Measurements from ENCODE around the gene PLXNC1.
A peak's percentile ranks its signal among the peaks of the same experiment; 100 is the strongest.

PLXNC1 gene

GRCh38 chr12:94143951-94144350 lies 4.4 kb upstream of the PLXNC1 start:
- H3K9me3 ChIP-seq (ENCODE audit: severe bottlenecking), result no peaks in the 10 kb centered on the region
- H3K27ac ChIP-seq, result no peak overlapping the region
- no peak overlapping the region for H3K4me3 ChIP-seq (ENCODE audit: low read depth, low read length)
- no peak for TF ChIP-seq CTCF (IDR thresholded peaks at IDR 0.05; ENCODE audit: low read depth, low read length)
- no peaks in the 10 kb centered on the region for H3K36me3 ChIP-seq
- DNase-seq, result no peak
- peaks cover 19% of the 10 kb centered on the region for H3K27me3 ChIP-seq (ENCODE audit: insufficient read depth, low read depth, severe bottlenecking)

- no peak overlapping the region for H3K27ac ChIP-seq
- DNase-seq, result no peak
- no peaks in the 10 kb centered on the region for H3K9me3 ChIP-seq (ENCODE audit: severe bottlenecking)
- no peaks in the 10 kb centered on the region for H3K36me3 ChIP-seq
- peaks cover 27% of the 10 kb centered on the region for H3K27me3 ChIP-seq (ENCODE audit: insufficient read depth, low read depth, severe bottlenecking)
- H3K4me3 ChIP-seq (ENCODE audit: low read depth, low read length), result no peak overlapping the region
- no peak for TF ChIP-seq CTCF (IDR thresholded peaks at IDR 0.05; ENCODE audit: low read depth, low read length)
These were observed 3.6 kb upstream of the PLXNC1 start for GRCh38 chr12:94144781-94145180.

GRCh38 chr12:94145191-94145983 lies 3.0 kb upstream of the PLXNC1 start:
- Histone ChIP-seq H3K27me3 (ENCODE audit: insufficient read depth, low read depth, severe bottlenecking) (peaks cover 33% of the 10 kb centered on the region), H3K36me3 (no peaks in the 10 kb centered on the region), H3K27ac (no peak overlapping the region), H3K4me3 (ENCODE audit: low read depth, low read length) (no peak overlapping the region), H3K9me3 (ENCODE audit: severe bottlenecking) (no peaks in the 10 kb centered on the region)
- TF ChIP-seq CTCF (IDR thresholded peaks at IDR 0.05; ENCODE audit: low read depth, low read length), result 0 out of 2 replicates have a peak, but pooled peaks have one; percentile 11
- DNase-seq, result no peak

GRCh38 chr12:94146166-94146936 lies 2.0 kb upstream of the PLXNC1 start:
- no peaks in the 10 kb centered on the region for H3K9me3 ChIP-seq (ENCODE audit: severe bottlenecking)
- no peak overlapping the region for H3K4me3 ChIP-seq (ENCODE audit: low read depth, low read length)
- no peak for DNase-seq
- H3K27me3 ChIP-seq (ENCODE audit: insufficient read depth, low read depth, severe bottlenecking), result peaks cover 35% of the 10 kb centered on the region
- H3K27ac ChIP-seq, result no peak overlapping the region
- no peak for TF ChIP-seq CTCF (IDR thresholded peaks at IDR 0.05; ENCODE audit: low read depth, low read length)
- H3K36me3 ChIP-seq, result no peaks in the 10 kb centered on the region

- H3K27me3 ChIP-seq (ENCODE audit: insufficient read depth, low read depth, severe bottlenecking), result peaks cover 35% of the 10 kb centered on the region
- DNase-seq, result no peak
These were observed 888 bp upstream of the PLXNC1 start for GRCh38 chr12:94147387-94147990.

More at GRCh38 chr12:94147387-94147990, 888 bp upstream of the PLXNC1 start:
- no peaks in the 10 kb centered on the region for H3K36me3 ChIP-seq
- H3K9me3 ChIP-seq (ENCODE audit: severe bottlenecking), result no peaks in the 10 kb centered on the region
- TF ChIP-seq CTCF (IDR thresholded peaks at IDR 0.05; ENCODE audit: low read depth, low read length), result no peak
- no peak overlapping the region for H3K27ac ChIP-seq
- peak overlapping the region; percentile 57 for H3K4me3 ChIP-seq (ENCODE audit: low read depth, low read length)

Measured in WERI-Rb-1 (cell line).